Glomerular endothelial cell (primary cell): ENCODE data around the gene CCT5. TPM values are rescaled to one million over a fixed set of nuclear protein-coding genes. Genes with fewer than 3 reads are reported as not detected.
"Not testable (repeated sequence)": the region's sequence is repeated elsewhere in the genome, so short reads cannot be mapped to it uniquely, and the experiment has no call there.

Source experiments
- DNase-seq: peaks from one replicate; pipeline ENCODE4 v3.0.0-alpha.2; 2011; ENCODE audit warnings: low read depth, low spot score; ENCODE audit errors: extremely low read depth
- total RNA-seq: library from RNA; depleted of rRNA; stranded (reverse); fragments of >200 nt; gene quantifications from 2 replicates; pipeline ENCODE4 v1.2.3, GENCODE V29; 2015

The CCT5 gene
- total RNA-seq, 1 donor from 2014 or later, result 366 TPM

DNA sequence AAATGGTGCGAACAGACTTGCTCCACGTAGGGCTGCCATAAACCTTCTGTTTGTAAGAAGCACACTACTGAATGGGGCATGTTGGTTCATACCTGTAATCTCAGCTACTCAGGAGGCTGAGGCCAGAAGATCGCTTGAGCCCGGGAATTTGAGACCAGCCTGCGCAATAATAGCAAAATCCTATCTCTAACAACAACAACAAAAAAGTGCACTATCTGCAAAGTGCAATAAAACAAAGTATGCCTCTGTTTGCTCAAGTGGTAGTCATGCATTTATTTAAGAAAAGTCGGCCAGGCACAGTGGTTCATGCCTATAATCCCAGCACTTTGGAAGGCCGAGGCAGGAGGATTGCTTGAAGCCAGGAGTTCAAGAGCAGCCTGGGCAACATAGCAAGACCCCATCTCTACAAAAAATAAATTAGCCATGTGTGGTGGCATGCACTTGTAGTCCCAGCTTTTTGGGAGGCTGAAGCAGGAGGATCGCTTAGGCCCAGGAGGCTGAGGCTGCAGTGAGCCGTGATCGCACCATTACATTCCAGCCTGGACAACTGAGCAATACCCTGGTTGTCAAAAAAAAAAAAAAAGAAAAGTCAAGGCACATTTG lies 5.6 kb upstream of the CCT5 start:
- DNase-seq, result no peak

DNA sequence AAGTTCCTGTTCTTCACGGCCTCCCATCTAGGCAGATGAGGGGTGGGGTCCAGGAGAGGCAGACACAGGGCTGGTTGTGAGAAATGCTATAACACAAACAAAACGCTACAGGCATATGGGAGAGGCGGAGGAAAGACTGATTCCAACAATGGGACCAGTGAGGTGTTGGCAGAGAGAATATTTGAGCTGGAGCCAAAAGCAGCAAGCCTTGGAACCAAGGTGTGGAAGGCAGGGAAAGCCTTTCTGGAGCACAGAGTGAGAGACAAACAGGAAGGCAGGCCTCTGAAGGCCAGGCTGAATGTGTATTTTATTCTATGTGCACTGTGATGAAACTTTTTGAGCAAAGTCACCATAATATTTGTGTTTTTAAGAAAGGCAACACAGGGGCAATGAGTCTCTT lies 3.3 kb upstream of the CCT5 start:
- no peak for DNase-seq

DNA sequence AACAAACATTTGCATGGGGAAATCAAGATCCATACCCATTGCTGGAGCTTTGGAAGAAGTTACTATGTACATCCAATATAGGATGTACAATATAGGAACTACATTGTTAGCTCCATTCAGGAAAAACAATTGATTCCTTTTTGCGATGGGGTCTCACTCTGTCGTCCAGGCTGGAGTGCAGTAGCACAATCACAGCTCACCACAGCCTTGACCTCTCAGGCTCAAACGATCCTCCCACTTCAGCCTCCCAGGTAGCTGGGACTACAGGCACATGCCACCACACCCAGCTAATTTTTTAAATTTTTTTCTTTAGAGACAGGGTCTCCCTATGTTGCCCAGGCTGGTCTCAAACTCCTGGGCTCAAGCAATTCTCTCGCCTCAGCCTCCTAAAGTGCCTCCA lies 2.9 kb upstream of the CCT5 start:
- DNase-seq, result not testable (repeated sequence)

DNA sequence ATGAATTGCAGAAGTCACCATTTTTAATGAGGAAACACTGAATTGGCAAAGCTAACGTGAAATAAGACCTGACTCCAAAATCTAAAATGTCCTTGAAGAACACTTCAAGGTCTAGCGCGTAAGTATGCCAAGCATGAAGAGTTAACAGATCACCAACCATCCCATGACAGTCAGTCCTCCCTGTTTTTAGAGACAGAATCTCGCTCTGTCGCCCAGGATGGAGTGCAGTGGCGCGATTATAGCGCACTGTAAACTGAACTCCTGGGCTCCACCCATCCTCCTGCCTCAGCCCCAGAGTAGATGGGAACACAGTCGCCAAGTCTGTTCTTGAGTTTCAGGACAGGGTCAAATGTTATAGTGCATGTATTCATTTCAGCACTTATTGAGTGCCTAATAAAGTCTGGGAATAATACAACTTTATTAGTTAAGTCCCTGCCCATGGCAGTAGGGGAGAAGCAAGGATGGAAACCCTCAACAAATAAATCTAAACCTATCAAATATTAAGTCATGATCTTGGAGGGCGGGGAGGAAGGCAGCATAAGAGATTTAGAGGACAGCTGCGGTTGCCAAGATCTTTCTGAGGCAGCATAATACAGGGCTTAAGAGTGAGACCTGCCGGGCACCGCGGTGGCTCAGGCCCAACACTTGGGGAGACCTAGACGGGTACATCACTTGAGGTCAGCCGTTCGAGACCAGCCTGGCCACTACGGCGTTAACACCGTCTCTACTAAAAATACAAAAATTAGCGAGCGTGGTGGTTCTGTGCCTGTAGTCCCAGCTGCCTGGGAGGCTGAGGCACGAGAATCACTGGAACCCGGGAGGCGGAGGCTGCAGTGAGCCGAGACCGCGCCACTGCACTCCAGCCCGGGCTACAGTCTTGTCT lies 1.5 kb upstream of the CCT5 start:
- no peak for DNase-seq

DNA sequence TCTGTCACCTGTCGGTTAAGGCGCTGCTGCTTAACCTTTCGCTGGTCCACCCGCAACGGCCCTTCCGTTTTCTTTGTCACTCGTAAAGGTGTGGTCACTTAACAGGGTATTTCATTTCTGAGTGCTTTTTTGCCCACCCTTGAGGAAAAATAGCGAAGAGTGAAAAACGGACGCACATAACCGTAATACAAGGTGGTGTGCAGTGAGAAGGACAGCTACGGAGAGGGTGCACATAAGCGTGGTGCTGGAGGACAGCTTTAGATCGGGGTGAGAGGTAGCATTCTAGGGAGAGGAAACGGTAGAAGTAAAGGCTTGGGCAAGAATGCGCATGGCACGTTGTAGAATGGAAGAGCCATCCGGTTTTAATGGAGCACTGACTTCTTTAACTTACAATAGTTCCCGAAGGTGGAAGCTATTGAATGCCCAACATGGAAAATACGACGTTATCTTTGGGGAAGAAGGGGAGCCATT lies 761 bp downstream of the CCT5 start:
- DNase-seq, result no peak

DNA sequence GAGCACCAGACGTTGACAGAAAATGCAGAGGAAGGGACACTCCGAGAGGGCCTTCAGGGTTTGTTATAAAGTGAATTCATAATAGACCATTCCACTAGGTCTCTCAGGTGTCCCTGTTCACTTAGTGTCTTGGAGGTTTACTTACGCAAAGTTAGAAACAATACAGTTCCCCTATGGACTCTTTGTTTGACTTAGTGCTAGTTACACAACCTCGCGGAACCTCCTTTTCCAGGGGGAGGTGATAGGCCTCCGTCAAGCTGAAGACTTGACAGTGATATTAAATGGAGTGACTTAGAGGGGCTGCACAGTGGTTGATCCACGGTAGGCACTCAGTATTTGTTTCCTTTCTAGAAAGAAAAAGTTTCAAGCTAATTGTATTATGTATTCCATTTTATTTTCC lies 1.3 kb downstream of the CCT5 start:
- no peak for DNase-seq

DNA sequence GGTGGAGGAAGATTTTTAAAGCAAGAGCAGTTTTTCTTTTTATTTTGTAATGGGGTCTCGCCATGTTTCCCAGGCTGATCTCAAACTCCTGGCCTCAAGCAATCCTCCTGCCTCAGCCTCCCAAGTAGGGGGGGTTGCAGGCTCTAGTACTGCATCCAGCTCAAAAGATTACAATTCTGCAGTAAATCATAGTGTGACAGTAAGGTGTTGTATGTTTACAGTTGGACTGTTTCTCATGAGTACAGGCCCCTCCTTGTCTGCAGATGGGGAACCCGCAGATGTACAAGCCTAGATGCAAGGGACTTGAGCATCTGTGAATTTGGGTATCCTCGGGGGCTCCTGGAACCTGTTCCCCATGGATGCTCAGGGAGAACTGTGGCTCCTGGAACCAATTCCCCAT lies 3.3 kb downstream of the CCT5 start:
- DNase-seq, result no peak

DNA sequence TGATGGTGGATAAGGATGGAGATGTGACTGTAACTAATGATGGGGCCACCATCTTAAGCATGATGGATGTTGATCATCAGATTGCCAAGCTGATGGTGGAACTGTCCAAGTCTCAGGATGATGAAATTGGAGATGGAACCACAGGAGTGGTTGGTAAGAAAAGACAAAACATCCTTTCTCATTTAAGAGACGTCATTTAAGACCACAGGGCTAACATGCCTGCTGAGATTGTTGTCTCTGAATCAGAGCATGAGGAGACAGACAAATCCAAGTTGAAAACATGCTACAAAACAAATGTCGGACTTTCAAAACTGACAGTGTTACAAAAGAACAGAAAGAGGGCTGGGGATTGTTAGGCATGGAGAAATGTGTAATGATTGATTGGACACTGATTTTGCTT lies 4.6 kb downstream of the CCT5 start:
- DNase-seq, result no peak

DNA sequence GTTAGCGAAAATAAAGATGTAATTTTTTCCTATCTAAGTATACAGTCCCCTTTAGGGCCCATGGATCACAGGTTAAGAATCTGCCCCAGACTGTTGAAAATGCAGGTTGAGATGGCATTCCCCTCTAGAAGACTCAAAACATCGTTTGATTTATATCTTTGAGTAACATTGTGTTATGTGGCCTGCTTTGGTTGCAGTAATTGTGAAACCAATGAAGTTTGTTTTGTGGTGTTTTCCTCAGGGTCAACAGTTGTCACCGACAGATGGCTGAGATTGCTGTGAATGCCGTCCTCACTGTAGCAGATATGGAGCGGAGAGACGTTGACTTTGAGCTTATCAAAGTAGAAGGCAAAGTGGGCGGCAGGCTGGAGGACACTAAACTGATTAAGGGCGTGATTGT lies 7.8 kb downstream of the CCT5 start:
- DNase-seq, result no peak

DNA sequence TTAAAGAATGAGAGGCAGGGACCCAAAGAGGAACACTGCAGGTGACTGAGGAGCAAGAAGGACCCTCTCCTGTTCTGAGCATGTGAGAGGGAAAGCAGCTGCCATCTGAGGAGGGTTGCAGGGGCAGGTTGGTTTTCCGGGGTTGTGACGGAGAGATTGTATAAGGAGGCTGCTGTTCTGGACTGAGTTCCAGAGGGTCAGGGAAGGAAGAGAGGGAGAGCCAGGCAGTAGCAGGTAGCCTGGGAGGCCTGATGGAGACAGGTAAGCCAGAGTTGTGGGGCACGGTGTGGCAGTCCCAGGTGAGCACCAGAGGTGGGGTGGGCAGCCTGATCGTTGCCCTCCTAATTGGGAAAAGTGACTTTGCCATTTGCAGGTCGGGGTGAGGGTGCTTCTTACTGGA lies 9.8 kb downstream of the CCT5 start:
- DNase-seq, result no peak

DNA sequence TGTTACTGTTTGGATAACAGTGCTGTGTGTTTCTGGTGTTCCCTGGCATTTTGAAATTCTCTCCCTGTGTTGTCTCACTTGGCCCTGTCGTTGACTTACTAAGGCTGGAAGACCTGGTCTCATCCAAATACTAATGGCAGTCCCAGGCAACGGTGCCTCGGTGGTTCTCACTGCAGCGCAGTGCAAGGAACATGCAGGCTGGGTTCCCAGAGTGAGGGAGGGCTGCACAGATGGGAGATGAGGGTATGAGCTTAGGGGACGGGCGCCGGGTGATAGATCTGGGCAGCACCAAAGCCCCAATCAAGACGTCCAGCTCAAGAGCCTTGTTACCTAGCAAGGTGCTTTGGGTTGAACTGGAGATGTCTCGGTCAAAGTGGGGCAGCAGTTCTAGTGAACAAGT lies 11.0 kb downstream of the CCT5 start:
- no peak for DNase-seq

DNA sequence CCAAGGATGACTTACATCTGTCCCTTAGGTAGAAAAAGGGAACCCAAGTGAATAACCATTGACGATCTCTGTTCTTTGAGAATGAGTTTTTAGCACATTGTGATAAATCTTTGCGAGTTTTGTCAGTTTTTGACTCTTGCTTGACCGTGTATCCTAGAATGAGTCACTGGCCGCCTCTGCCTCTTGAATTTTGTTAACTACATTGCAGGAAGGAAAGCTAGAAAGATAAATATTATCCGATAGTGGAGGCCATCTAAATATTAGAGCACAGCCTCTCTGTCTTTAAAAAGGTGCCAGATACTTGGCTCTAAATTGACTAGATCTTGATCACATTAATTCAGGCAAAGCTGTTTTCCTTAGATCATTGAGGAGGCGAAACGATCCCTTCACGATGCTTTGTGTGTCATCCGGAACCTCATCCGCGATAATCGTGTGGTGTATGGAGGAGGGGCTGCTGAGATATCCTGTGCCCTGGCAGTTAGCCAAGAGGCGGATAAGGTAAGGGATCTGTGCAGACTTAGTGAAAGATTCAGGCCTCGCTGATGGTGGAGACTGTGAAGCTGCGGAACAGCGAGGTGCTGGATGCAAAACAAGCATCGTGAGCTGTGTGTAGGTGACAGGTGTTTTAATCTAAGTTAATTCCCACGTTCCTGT lies 12.2 kb downstream of the CCT5 start:
- no peak for DNase-seq

DNA sequence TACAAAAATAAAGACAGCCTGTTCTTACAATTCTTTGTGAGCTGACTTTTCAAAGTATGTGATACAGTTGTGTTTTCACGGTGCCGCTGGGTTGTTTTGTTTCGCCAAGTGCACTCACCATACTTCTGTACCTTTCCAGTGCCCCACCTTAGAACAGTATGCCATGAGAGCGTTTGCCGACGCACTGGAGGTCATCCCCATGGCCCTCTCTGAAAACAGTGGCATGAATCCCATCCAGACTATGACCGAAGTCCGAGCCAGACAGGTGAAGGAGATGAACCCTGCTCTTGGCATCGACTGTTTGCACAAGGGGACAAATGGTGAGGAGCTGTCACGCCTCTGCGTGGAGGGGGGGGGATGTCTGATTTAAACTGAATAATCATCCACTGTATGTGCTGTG lies 12.9 kb downstream of the CCT5 start:
- DNase-seq, result no peak

DNA sequence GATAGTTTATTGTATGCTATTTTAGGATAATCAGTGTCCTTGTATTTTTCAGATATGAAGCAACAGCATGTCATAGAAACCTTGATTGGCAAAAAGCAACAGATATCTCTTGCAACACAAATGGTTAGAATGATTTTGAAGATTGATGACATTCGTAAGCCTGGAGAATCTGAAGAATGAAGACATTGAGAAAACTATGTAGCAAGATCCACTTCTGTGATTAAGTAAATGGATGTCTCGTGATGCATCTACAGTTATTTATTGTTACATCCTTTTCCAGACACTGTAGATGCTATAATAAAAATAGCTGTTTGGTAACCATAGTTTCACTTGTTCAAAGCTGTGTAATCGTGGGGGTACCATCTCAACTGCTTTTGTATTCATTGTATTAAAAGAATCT lies 14.5 kb downstream of the CCT5 start:
- no peak for DNase-seq

DNA sequence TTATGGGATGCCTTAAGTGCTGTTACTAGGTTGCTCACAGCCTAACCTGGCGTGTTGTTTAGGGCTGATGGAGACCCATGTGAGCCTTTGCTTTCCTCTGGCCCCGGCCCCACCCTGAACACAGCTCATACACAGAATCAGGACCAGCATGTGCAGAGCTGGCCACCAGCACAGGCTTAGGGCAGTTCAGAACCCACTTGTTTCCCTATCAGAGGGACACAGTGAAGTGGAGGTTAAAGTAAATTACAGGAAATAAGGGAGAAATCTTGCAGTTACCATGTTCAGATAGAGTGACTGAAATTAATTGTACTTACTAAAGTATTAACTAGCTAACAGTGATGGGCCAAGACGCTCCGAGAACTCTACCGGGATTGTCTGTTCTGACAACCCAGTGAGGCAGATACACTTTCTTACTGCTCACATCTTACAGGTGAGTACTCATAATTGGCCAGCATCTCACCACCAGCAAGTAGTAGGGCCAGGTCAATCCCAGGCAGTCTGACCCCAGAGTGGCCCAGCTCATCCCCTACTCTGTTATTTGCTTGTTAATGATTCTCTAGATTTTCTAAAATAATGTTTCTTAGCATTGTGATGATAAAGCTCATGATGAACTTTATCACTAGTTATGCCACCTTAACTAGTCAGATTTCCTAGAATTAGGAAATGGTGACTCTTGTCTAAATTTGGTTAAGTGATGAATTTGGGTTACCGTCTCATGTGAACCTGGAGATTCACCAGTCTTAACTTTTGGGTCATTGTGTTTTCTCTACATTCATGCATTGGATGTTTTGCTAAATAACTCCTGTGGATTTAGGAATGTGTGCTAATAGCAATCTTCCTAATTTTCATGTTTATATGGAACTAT lies 15.4 kb downstream of the CCT5 start:
- DNase-seq, result no peak

DNA sequence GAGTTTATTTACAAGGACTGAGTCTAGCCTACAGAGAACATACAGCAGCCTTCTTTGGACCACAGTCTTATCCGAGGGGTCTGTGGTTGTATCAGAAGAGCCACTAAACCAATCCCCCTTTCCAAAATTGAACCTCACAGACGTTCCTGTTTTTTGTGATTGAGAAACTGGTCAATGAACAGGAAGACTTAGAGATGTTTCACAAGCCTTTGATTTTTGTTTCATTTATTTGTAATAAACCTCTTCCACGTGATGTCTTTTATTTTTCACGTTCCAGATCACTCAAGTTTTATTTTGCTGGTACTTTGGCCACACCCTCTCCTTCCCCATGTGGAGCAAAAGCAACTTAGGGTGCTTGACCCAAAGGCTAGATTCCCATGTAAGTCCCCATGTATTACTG lies 16.1 kb downstream of the CCT5 start:
- no peak for DNase-seq

DNA sequence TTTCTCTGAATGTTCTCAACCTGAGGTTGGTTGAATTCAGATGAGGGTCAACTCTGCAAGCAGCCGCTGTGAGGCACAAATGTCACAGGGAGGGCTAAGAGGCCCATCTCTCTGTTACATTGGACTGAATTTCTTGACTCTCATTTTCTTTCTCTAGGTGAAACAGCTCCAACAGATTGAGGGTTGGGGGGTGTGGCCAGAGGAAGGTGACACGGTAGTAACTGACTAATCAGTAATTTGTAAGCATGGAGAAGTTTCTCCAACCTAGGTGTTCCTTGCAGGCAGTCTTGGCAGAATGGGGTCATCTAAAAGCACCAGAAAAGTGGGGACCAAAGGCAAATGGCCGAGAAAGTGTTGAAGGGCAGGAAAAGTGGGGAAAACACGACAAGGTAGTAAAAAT lies 16.8 kb downstream of the CCT5 start:
- no peak for DNase-seq

DNA sequence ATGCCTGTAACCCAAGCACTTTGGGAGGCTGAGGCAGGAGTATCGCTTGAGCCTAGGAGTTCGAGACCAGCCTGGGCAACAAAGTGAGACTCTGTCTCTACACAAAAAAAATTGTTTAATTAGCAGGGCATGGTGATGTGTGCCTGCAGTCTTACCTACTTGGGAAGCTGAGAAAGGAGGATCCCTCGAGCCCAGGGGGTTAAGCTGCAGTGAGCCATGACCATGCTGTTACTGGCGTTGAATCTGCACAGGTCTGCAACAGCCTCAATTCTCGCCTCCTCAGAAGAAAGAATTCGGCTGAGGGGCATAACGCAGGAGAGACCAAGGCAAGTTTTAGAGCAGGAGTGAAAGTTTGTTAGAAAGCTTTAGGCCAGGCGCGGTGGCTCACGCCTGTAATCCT lies 18.0 kb downstream of the CCT5 start:
- no peak for DNase-seq

DNA sequence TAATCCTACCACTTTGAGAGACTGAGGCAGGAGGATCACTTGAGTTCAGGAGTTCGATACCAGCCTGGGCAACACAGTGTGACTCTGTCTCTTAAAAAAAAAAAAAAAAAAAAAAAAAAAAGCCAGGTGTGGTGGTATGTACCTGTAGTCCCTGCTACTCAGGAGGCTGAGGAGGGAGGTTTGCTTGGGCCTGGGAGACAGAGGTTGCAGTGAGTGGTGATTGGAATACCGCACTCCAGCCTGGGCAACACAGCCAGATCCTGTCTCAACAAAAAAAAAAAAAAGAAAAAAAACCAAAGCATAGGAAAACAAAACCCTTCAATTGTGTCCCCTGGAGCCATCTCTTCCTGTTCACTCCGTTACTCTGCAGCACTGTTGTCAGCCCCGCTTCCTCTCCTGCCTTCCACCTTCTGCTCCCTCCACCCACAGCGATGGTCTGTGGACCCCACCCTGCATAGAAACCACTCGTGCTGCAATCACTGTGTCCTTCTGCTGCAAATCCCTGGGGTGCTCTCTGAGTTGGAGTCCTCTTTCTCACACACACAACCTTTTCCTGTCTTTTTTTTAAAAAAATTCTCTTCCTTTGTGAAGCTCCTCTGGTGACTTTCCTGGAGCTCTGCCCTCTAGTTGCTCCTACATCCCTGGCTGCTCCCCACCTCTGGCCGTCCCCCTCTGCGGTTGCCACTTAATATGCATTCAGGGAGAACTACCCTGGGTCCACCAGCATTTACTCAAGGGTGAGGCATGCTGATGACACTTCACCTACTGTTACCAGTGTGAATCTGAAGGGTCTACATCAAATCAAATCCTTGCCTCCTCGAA lies 22.2 kb downstream of the CCT5 start:
- no peak for DNase-seq

DNA sequence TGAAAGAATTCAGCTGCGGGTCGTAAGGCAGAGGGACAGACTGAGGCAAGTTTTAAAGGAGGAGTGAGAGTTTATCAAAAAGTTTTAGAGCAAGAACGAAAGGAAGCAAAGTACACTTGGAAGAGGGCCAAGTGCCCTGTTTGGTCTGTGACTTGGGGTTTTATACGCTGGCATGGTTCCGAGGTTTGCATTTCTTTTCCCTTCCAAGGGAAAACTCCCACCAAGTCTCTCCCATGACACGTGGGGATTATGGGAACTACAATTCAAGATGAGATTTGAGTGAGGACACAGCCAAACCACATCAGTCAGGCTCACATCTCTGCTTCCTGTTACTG lies 22.8 kb downstream of the CCT5 start:
- not testable (repeated sequence) for DNase-seq
